HG03571 (cell line): ENCODE measurements around the gene ZNF213.

Experiments used
- ATAC-seq: cut with Tn5 transposase; IDR thresholded peaks from one replicate; pipeline ENCODE4 v1.9.1; 2021; ENCODE audit not compliant: unreplicated experiment

Gene ZNF213, protein sequence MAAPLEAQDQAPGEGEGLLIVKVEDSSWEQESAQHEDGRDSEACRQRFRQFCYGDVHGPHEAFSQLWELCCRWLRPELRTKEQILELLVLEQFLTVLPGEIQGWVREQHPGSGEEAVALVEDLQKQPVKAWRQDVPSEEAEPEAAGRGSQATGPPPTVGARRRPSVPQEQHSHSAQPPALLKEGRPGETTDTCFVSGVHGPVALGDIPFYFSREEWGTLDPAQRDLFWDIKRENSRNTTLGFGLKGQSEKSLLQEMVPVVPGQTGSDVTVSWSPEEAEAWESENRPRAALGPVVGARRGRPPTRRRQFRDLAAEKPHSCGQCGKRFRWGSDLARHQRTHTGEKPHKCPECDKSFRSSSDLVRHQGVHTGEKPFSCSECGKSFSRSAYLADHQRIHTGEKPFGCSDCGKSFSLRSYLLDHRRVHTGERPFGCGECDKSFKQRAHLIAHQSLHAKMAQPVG

DNA sequence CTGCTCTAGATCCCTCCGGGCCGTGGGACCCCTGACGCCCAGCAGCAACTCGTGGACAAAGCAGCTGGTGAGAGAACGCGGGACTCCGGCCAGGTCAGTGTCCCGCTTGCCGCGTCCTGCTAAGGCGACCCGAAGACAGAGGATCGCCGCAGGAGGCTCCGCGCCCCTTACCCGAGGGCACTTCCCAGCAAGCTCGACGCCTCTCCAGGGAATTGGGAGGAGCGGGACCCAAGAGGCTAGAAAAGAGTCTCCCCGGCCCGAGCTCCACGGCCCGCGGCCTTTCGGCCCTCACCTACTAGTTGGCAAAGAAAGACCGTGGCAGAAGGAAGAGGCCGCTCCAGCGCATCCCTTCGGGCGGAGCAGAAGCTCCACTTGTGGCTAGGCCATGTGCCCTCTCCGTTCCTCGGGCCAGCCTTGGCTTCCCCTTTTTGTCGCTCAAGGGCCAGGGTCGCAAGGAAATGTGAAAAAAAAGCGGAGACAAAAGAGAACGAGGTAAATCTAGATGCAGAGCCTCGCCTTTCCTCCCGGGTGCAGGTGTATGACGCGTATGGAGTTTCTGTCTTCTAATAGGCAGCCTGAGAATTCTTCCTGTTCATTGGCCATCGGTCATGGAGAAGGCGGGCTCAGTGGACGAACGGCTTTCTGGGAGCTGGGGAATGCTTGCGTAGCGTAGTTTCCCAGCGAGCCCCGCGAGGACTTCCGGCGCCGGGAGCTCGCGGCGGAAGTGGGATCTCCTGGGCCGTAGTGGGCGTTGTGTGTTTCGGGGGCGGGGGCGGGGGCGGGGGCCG is at the start of gene ZNF213:
TSS of gene ZNF213 (plus strand) at position 692 of the 788 bp plus-strand sequence. CDS start 2,252 bp downstream, outside the sequence.
- peak; percentile 84 for ATAC-seq

DNA sequence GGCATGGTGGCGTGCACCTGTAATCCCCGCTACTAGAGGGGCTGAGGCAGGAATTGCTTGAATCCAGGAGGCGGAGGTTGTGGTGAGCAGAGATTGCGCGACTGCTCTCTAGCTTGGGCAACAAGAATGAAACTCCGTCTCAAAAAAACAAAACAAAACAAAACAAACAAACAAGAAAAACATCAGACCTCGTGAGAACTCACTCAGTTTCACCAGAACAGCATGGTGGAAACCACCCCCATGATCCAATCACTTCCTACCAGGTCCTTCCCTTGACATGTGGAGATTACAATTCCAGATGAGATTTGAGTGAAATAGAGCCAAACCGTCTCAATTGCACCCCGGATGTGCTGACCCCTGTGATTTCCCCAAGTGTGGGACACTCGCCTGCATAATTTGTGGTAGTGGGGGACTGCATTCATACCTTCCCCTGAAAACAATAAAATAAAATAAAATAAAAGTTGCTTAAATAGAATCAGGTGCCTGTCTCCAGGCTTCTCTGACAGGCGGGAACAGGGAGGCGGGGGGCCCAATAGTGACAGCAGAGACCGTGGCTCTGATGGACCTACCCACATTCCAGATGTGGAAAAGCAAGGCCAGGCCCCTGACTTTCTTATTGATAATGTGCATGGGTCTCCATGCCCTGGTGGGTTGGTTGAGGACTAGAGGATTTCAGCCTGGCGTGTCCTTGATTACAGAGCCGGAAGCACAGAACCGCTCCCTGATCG is 48.8 kb upstream of the ZNF213 start:
- no peak for ATAC-seq

DNA sequence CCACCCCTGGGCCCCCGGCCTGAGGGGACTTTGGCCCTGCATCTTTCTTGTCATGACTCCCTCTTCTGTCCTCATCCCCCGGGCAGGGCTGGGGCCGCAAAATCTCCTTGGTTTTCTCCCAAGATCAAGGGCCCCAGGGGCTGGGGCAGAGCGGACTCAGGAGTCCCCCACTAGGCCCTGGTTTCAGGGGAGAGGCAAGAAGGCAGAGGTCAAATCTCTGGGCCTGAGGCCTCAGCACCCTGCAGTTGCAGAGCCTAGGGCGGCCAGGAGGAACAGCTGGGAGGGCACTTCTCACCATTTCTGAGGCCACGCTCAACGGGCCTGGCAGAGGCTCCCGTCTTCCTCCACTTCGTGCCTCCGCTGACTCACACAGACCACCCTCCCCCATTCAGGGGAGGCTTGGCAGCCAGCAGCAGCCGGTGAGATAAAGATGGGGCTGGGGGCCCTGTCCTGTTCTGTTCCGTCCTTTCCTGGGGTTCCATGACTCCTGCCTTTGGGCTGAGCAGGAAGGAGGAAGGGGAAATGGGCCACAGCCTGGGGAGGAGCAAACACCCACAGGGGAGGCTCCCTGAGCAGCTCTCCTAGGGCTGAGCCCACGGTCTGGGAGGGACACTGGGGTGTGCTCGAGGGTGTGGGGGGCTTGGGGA is 48.1 kb upstream of the ZNF213 start:
- ATAC-seq = no peak

DNA sequence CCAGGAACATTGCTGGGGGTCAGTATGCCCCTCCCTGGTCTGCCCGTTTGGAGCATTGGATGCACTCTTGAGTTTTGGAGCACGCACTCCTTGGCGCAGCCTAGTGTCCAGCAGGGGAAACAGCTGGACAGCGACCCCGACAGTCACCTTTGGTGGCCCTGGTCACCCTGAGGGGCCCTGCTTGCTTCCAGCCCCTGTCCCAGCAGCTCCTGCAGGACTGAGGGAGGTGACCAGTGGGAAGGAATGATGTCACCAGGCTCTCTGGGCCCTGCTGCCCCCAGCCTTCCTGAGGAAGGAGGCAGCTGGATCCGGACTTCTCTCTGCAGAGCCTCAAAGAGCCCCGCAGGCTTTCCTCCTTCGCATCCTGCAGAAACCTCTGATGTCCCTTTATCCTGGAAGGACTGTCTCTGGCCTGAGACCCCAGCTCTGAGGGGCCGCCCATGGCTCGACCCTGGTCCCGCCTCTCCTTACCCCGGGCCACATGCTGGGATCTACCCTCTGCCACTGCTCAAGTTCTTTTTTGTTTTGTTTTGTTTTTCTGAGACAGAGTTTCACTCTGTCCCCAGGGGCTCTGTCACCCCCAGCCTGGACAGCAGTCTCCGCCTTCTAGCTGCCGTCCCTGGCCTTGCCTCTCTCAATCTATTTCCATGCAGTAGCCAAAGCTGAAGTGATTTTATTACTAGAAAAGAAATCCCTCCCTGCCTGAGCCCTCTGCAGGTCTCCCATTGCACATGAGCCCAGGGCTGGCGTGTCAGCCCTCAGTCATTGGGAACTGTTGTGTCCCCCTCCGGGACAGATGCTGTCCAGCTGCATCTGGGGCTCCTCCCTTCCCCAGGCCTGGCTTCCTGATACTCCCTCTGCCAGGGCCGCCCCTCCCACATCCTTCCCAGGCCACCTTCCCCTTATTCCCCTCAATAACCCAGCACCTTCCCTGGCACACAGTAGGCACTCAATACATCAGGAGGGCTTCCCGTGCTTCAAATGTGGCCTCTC is 47.3 kb upstream of the ZNF213 start:
- ATAC-seq = no peak

DNA sequence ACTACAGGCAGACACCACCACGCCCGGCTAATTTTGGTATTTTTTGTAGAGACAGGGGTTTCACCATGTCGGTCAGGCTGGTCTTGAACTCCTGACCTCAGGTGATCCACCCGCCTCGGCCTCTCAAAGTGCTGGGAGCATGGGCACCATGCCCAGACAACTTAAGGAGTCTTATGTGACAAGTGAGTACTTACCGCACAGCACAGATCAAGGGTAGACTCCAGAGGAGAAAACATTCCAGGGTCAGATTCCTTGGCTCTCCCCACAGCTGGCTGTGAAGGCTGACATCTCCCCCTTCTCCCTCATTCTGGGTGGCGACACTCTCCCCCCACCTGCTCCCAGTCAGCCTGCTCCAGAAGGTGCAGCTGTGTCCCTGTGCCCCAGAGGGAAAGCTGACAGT is 46.4 kb upstream of the ZNF213 start:
- ATAC-seq = no peak

DNA sequence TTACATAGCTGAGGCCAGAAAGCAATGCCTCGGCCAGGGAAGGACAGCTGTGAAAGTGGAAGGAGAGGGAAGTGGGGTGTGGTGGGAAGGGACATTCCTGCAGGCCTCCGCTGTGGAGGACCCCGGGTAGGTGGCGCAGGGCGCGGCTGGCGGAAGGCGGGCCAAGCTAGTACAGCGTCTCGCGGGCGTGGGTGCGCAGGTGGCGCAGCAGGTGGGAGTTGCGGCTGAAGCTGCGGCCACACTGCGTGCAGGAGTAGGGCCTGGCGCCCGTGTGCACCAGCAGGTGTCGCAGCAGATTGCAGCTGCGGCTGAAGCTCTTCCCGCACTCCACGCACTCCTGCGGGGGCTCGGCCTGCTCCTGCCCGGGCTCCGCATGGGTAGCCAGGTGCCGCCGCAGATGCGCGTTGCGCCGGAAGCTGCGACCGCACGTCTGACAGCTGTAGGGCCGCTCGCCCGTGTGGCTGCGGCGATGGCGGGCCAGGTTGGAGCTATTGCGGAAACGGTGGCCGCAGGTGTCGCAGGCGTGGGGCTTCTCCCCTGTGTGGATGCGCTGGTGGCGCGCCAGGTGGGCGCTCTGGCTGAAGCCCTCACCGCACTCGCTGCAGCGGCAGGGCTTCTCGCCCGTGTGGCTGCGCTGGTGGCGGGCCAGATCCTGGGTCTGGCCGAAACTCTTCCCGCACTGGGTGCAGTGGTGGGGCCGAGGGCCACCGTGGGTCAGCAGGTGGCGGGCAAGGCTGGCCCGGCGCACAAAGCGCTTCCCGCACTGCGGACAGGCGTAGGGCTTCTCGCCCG is 45.7 kb upstream of the ZNF213 start:
- ATAC-seq = no peak

DNA sequence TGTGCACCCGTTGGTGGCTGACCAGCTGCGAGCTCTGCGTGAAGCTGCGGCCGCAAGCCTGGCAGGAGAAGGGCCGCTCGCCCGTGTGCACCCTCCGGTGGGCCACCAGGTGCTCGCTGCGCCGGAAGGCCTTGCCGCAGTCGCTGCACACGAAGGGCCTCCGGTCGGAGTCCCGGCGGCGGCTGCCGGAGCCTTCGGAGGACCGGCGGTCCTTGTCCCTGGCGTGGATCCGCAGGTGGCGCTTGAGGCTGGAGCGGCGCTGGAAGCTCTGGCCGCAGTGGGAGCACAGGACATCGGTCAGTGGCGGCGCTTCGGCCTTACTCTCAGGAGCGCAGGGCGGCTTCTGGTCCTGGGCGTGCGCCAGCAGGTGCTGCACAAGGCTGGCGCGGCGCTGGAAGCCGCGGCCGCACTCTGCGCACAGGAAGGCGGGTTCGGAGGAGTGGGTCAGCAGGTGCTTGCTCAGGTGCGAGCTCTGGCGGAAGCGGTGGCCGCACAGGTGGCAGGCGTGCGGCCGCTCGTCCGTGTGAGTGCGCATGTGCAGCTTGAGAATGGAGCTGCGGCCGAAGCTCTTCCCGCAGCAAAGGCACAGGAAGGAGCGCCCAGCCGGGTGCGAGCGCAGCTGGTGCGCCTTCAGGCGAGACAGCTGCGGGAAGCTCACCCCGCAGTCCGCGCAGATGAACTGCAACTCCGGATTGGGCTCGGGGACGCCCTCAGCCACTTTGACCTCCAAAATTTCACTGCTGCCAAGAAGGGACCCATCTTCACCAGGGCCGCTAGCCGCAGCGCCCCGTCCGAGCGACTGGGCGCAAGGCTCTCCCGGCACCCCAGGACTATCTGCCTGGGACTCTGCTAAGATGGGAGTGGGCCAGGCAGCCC is 44.9 kb upstream of the ZNF213 start:
- ATAC-seq = no peak

DNA sequence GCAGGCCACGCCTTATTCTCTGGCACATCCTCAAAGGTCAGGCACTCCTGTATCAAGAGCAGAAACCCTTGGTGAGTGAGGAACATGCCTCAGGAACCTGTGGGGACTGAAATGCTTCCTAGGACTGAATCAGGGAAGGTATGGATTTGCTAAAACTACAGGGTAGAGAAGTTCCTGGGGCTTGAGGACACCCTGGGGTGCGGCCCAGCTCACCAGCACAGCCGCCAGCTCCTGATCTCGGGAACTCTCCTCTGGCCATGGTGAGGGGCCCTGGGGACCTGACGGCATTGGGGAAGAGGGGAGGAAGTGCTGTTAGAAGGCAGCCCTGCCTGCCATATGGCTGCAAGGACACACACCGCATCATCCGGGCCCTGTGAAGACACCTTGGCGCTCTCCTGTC is 43.3 kb upstream of the ZNF213 start:
- no peak for ATAC-seq

DNA sequence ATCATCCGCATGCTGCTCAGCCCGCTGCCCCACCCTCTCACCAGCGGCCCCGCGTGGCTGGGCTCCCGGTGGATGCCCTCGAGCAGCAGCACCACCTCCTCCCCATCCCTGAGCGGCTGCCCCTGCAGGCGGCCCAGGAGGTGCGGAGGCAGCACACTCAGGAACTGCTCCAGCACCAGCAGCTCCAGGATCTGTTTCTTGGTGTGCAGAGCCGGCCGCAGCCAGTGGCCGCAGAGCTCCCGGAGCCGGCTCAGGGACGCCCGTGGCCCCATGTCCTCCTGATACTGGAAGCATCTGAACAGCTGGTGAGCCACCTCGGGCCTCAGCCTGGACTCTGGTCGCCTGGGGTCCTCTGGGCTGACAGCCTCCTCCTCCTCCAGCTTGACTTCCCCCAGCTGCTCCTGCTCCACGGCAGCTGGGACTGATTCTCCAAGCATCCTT is 42.3 kb upstream of the ZNF213 start:
- no peak for ATAC-seq

DNA sequence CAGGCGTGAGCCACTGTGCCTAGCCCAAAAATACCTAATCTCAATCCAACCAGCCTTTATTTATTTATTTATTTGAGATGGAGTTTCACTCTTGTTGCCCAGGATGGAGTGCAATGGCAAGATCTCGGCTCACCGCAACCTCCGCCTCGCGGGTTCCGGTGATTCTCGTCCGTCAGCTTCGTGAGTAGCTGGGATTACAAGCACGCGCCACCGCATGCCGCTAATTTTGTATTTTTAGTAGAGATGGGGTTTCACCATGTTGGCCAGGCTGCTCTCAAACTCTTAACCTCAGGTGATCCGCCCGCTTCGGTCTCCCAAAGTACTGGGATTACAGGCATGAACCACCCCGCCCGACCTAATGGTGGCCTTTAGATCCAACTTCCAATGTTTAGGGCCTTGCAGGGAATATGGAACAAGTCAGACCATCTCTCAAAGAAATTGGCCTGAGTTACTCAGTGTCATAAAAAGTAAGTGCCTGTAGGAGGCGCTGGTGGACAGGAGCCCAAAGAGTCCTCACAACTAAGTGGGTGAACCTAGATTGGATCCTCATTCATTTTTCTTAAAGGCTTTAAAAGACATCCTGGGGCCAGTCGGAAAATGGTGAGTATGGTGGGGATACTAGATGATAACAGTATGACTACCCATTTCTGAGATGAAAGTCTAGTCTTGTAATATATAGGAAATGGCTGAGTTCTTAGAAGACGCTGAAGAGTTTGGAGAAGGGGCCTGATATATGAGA is 40.4 kb upstream of the ZNF213 start:
- ATAC-seq = no peak

DNA sequence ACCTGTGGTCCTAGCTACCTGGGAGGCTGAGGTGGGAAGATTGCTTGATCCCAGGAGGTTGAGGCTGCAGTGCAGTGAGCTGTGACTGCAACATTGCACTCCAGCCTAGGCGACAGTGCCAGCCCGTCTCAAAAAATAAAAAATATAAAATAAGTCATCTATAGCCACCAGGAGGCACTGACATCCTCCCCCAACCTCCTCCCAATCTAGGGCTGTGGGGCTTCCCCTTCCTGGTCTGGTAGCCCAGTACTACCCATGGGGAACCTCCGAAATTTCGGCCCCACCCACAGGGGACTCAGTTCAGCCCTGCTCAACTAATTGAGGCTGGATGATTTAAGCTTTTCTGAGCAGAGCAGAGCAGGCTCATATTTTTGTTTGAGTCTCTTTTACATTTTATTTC is 39.0 kb upstream of the ZNF213 start:
- ATAC-seq = no peak

DNA sequence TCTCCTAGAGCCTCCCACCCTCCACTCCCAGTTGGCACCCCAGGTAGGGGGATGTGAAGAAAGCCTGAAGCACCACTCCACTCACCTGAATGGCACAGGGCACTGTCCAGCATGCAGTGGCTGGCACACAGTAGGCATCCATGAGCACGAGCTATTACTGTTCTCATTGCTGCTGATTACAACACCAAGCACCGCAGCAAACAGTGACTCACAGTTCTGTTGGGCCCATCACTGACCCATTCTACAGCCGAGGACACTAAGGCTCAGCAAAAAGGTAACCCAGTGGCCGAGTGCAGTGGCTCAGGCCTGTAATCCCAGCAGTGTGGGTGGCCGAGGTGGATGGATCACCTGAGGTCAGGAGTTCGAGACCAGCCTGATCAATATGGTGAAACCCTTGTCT is 38.5 kb upstream of the ZNF213 start:
- no peak for ATAC-seq

DNA sequence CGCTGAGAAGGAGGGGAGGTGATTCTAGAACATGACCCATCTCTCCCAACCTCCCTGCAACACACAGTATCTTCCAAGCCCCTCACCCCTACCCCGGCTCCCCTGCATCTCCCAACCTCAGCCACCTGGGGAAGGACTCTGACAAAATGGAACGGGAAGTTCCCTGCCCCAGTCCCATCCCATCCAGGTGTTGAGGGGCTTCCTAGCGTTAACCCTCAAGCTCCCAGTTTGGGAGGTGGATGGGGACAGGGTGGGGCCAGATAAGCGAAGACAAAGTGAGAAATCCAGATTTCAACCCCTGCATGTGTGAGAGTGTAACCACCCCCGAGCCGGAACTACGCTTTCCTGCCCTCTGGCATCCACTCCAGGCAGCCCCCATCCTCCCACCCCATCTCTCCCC is 37.6 kb upstream of the ZNF213 start:
- no peak for ATAC-seq

DNA sequence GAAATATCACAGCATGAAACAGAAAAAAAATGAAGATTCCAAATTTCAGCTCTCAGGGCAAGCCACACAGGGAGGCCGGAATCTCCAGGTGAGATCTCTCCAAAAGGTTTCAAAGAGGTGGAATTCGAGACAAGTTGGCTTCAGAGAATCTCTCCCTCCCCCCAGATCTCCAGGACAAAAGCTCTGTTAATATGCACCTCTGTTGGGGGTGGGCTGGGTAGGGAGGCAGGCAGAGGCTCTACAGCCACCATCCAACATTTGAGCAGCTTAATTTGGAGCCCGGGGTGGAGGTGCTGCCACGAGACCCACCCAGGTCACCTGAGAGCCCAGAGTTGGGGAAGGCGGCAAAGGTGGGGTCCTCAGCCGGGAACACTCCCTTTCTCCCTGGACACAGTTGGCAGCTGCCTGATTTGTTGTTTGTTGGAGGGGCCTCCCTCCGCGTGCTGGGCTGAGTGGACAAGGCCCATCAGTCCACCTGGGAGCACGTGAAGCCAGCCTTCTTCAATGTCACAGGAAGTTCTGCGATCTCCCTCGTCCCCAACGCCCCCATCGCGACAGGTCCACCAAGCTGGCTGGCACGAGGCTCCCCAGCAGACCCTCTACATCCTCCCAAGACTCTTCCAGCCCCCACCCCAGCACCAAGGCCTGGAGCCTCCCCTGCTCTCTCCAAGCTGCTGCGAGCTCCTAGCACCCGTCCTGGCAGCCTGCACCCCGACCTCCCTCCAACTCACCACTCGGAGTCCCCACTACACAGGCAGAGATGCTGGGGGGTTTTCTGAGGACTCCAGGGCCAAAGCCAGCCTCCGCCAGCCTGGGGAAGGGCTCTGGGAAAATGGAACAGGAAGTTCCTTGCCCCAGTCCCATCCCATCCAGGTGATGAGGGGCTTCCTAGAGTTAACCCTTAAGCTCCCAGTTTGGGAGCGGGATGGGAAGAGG is 36.1 kb upstream of the ZNF213 start, which contains the start of gene ZSCAN10:
TSS of gene ZSCAN10 (minus strand) at position 836 of the 936 bp plus-strand sequence. CDS start 6,357 bp downstream, outside the sequence.
- no peak for ATAC-seq

DNA sequence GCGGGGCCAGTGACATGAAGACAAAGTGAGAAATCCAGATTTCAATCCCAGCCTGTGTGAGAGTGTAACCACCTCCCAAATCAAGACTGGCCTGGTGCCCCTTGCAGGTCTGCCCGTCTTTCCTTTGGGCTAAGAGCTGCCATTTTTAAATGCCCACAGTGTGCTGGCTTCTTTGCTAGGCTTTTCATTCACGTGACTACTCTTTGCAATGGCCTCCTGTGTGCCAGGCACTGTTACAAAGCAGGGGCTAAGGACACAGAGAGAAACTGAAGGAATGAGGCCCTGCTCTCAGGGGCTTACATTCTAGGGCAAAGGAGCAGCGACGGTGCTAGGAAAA is 35.5 kb upstream of the ZNF213 start:
- ATAC-seq = no peak
